K562 (cell line): ENCODE data around the gene P2RY11.

ENCODE experiments used
- CHD2 ChIP-seq: IDR thresholded peaks from 2 replicates; pipeline ENCODE4 v1.6.1; 2011; ENCODE audit warnings: low read depth, low read length
- CTCF ChIP-seq, 3 experiments: IDR thresholded peaks in 2 of 3; conservative IDR thresholded peaks in 1 of 3; 2 replicates each; pipeline ENCODE4 v1.5.1; 2011 to 2012; ENCODE audit warnings: low read length in 3 of 3, mild to moderate bottlenecking in 3 of 3, control low read depth in 2 of 3, improper control_type of control experiment in 1 of 3, inconsistent platforms in 1 of 3, low read depth in 1 of 3, mixed read lengths in 1 of 3, moderate library complexity in 1 of 3; ENCODE audit not compliant: insufficient read depth in 2 of 3
- NFYB ChIP-seq: IDR thresholded peaks from 2 replicates; pipeline ENCODE4 v1.6.1; 2011; ENCODE audit warnings: mild to moderate bottlenecking, moderate library complexity; ENCODE audit not compliant: insufficient read length; ENCODE audit errors: extremely low read depth
- NR2C1 ChIP-seq, 2 experiments: fragments of 450-650 bp; IDR thresholded peaks; 2 replicates each; pipeline ENCODE4 v1.6.1; 2017; ENCODE audit warnings: mild to moderate bottlenecking in 2 of 2, antibody characterized with exemption in 1 of 2, inconsistent platforms in 1 of 2, missing compliant biosample characterization in 1 of 2, missing genetic modification characterization in 1 of 2
- SREBF1 ChIP-seq: fragments of 150-350 bp; IDR thresholded peaks from 2 replicates; pipeline ENCODE4 v1.6.1; 2014; ENCODE audit warnings: antibody characterized with exemption, low read depth, low read length, borderline replicate concordance
- YY1 ChIP-seq, 3 experiments: IDR thresholded peaks; 2 replicates each; pipeline ENCODE4 v1.6.1; 2011; ENCODE audit warnings: low read length in 2 of 3, mild to moderate bottlenecking in 2 of 3, moderate library complexity in 2 of 3, borderline replicate concordance in 1 of 3, control low read depth in 1 of 3, low read depth in 1 of 3; ENCODE audit not compliant: insufficient read depth in 3 of 3, insufficient replicate concordance in 2 of 3, control insufficient read depth in 1 of 3, insufficient read length in 1 of 3; ENCODE audit errors: extremely low read depth in 1 of 3
- ZFP30 ChIP-seq: fragments of 250-450 bp; sonication (Bioruptor Pico); IDR thresholded peaks from 2 replicates; pipeline ENCODE4 v1.8.0; 2022; ENCODE audit warnings: moderate library complexity, mild to moderate bottlenecking, inconsistent platforms, borderline replicate concordance

- no peak for TF ChIP-seq NFYB
- no peak for TF ChIP-seq CHD2
- peak; percentile 56 for TF ChIP-seq NR2C1 (IDR thresholded peaks at IDR 0.05)
- no peak for TF ChIP-seq NR2C1 (tag; IDR thresholded peaks at IDR 0.05)
- no peak for TF ChIP-seq YY1 (IDR thresholded peaks at IDR 0.05; ENCODE audit: borderline replicate concordance in 1 of 3, control insufficient read depth in 1 of 3, extremely low read depth in 1 of 3, insufficient read depth in 3 of 3, insufficient read length in 1 of 3, insufficient replicate concordance in 2 of 3, low read depth in 1 of 3, low read length in 2 of 3)
- no peak for TF ChIP-seq SREBF1
- TF ChIP-seq ZFP30 = no peak
- TF ChIP-seq CTCF (IDR thresholded peaks at IDR 0.05 in 2 of 3, conservative IDR thresholded peaks at IDR 0.05 in 1 of 3; ENCODE audit: insufficient read depth in 2 of 3, low read depth in 1 of 3, low read length in 3 of 3) = no peak
Measured at GRCh38 chr19:10089801-10090375, 21.6 kb upstream of the P2RY11 start.
